Kidney (tissue), 14 donors: Measurements from ENCODE around the gene SLC30A4. TPM values are rescaled to one million over a fixed set of nuclear protein-coding genes. Genes with fewer than 3 reads are reported as not detected.
A peak's percentile ranks its signal among the peaks of the same experiment; 100 is the strongest.

Experiments
- DNase-seq, 5 donors: peaks; one replicate each; pipeline ENCODE4 v3.0.0-alpha.2; 2013 to 2020
- FAIRE-seq: peaks from 2 replicates; lab custom pipeline; 2012; peaks lifted over from hg19 to GRCh38; lab: Jason Lieb, UNC
- H3K27ac ChIP-seq, 2 donors: one replicate each; pipeline ENCODE4 v1.7.0; 2013; ENCODE audit warnings: low read depth in 2 of 2, low read length in 2 of 2, inconsistent platforms in 1 of 2
- H3K27me3 ChIP-seq: one replicate; pipeline ENCODE4 v1.7.1; 2013; ENCODE audit warnings: low read length, inconsistent platforms; ENCODE audit not compliant: control insufficient read depth, insufficient read depth
- H3K36me3 ChIP-seq, 3 donors: one replicate each; pipeline versions ENCODE4 v1.7.0 to v1.7.1; 2013; ENCODE audit warnings: low read length in 3 of 3, control low read depth in 1 of 3, inconsistent platforms in 1 of 3; ENCODE audit not compliant: insufficient read depth in 3 of 3, control insufficient read depth in 2 of 3
- H3K4me1 ChIP-seq, 3 donors: one replicate each; pipeline versions ENCODE4 v1.7.0 to v1.7.1; 2013; ENCODE audit warnings: low read length in 3 of 3, inconsistent platforms in 1 of 3, low read depth in 1 of 3; ENCODE audit not compliant: control insufficient read depth in 2 of 3, insufficient read depth in 2 of 3
- H3K4me3 ChIP-seq, 3 donors: one replicate each; pipeline versions ENCODE4 v1.7.0 to v1.8.1; 2013; ENCODE audit warnings: low read length in 3 of 3, control low read depth in 1 of 3, inconsistent platforms in 1 of 3
- H3K9ac ChIP-seq, 3 donors: one replicate each; pipeline versions ENCODE4 v1.7.0 to v1.7.1; 2013; ENCODE audit warnings: low read length in 3 of 3, control low read depth in 1 of 3, inconsistent platforms in 1 of 3
- H3K9me3 ChIP-seq, 3 donors: one replicate each; pipeline versions ENCODE4 v1.7.0 to v1.7.1; 2013; ENCODE audit warnings: low read length in 3 of 3, control low read depth in 1 of 3, inconsistent platforms in 1 of 3; ENCODE audit not compliant: control insufficient read depth in 2 of 3, insufficient read depth in 1 of 3
- CTCF ChIP-seq: IDR thresholded peaks from 3 replicates; pipeline ENCODE4 v1.5.1; 2012; ENCODE audit warnings: mild to moderate bottlenecking, moderate library complexity, borderline replicate concordance; ENCODE audit not compliant: insufficient read depth; ENCODE audit errors: extremely low read depth
- intact Hi-C: fragments of 100-400 bp; cut with DNase I; formaldehyde crosslinking; loops from one replicate; pipeline ENCODE4 v1.11.1; 2022
- polyA plus RNA-seq: library from polyadenylated mRNA; stranded (reverse); fragments of 350-450 nt; fragmentation: Illumina TruSeq; extraction: RNeasy Lipid Tissue Mini Kit (QIAGEN cat#74804); gene quantifications from one replicate; pipeline ENCODE4 v1.2.3, GENCODE V29; 2014; ENCODE audit warnings: low read depth, low replicate concordance; ENCODE audit not compliant: insufficient read depth
- total RNA-seq: library from RNA; stranded (reverse); fragmentation: NEBNext Ultra II Directional; extraction: Animal tissue kit (Norgen Biotek cat#: 25700); gene quantifications from one replicate; pipeline ENCODE4 v1.2.1, GENCODE V29; 2021
- donor health status: control.
- donor health status: control.
- donor health status: control.
- donor health status: control.
- donor health status: control.
- donor health status: DM: yes; HTN: yes; CAD: no.
- donor health status: Normal renal cell carcinoma (clear cell type).

The SLC30A4 gene
- total and polyA plus RNA-seq, 2 donors from 2014 or later, result 3.1 to 7.4 TPM

- Histone ChIP-seq H3K27ac (peak overlapping the region in 1 of 2 donors; percentile 26), H3K9ac (peak overlapping the region; percentile 28 to 56 (median 43)), H3K36me3 (no peaks in the 10 kb centered on the region), H3K4me1 (no peaks in the 10 kb centered on the region), H3K27me3 (no peaks in the 10 kb centered on the region), H3K4me3 (peak overlapping the region; percentile 58 to 88 (median 74)), H3K9me3 (peaks cover 0 to 2% (median 0%) of the 10 kb centered on the region in 3 donors)
- FAIRE-seq (no peak), DNase-seq (peak in 4 of 5 donors; percentile 75 to 94 (median 88))
- intact Hi-C loops, result no loop called here
- peak; percentile 95 for TF ChIP-seq CTCF
Measured at GRCh38 chr15:45457641-45458539, 64.7 kb downstream of the SLC30A4 start.

GRCh38 chr15:45457220-45457619 is 65.3 kb downstream of the SLC30A4 start:
- DNase-seq (no peak), FAIRE-seq (no peak)
- intact Hi-C loops, result no loop called here
- Histone ChIP-seq H3K9ac (no peak overlapping the region), H3K27ac (no peak overlapping the region), H3K4me1 (no peaks in the 10 kb centered on the region), H3K4me3 (no peak overlapping the region), H3K36me3 (no peaks in the 10 kb centered on the region), H3K9me3 (peaks cover 0 to 2% (median 0%) of the 10 kb centered on the region in 3 donors), H3K27me3 (no peaks in the 10 kb centered on the region)
- TF ChIP-seq CTCF, result no peak

- intact Hi-C loops, result no loop called here
- Histone ChIP-seq H3K27ac (peak overlapping the region in 1 of 2 donors; percentile 11), H3K27me3 (no peaks in the 10 kb centered on the region), H3K9ac (no peak overlapping the region), H3K9me3 (peaks cover 0 to 1% (median 0%) of the 10 kb centered on the region in 3 donors), H3K4me3 (no peak overlapping the region), H3K36me3 (no peaks in the 10 kb centered on the region), H3K4me1 (no peaks in the 10 kb centered on the region)
- FAIRE-seq (no peak), DNase-seq (peak in 2 of 5 donors; percentile 48 to 79)
- TF ChIP-seq CTCF, result no peak
Measured at GRCh38 chr15:45456212-45457106, 66.1 kb downstream of the SLC30A4 start.
